Stomach (tissue), 9 donors: ENCODE results near the gene MYL5. TPM values are rescaled to one million over a fixed set of nuclear protein-coding genes. Genes with fewer than 3 reads are reported as not detected.

Experiments
- DNase-seq, 2 donors: peaks; one replicate each; pipeline versions ENCODE4 v3.0.0 to v3.0.0-alpha.2; 2013 to 2019
- H3K27ac ChIP-seq, 5 donors: fragments of 200-600 bp in 4 of 5; sonication (generic) in 4 of 5; one replicate each; pipeline ENCODE4 v1.5.1; 2013 to 2019; ENCODE audit warnings: mild to moderate bottlenecking in 1 of 5, moderate library complexity in 1 of 5
- H3K27me3 ChIP-seq, 3 donors: fragments of 200-600 bp; sonication (generic); one replicate each; pipeline ENCODE4 v1.5.1; 2017 to 2019; ENCODE audit warnings: mixed run types in 1 of 3
- H3K36me3 ChIP-seq, 4 donors: fragments of 200-600 bp; sonication (generic); 1 replicate in 3 of 4; 2 replicates in 1 of 4; pipeline ENCODE4 v1.5.1; 2016 to 2019
- H3K4me1 ChIP-seq, 4 donors: fragments of 200-600 bp; sonication (generic); one replicate each; pipeline ENCODE4 v1.5.1; 2016 to 2019
- H3K4me3 ChIP-seq, 4 donors: fragments of 200-600 bp; sonication (generic) in 3 of 4; one replicate each; pipeline ENCODE4 v1.5.1; 2016 to 2019; ENCODE audit warnings: mild to moderate bottlenecking in 1 of 4
- H3K9me3 ChIP-seq, 4 donors: fragments of 200-600 bp; sonication (generic); one replicate each; pipeline ENCODE4 v1.5.1; 2016 to 2019
- EP300 ChIP-seq: sonication (generic); formaldehyde crosslinking; IDR thresholded peaks from one replicate; pipeline ENCODE4 v1.6.1; 2017; ENCODE audit warnings: antibody characterized with exemption
- POLR2A ChIP-seq, 4 donors: fragments of 450-650 bp; IDR thresholded peaks; one replicate each; pipeline ENCODE4 v1.6.1; 2016; ENCODE audit warnings: antibody characterized with exemption in 4 of 4, control low read depth in 2 of 4, mild to moderate bottlenecking in 1 of 4, moderate library complexity in 1 of 4
- POLR2AphosphoS5 ChIP-seq, 3 donors: sonication (generic); formaldehyde crosslinking; IDR thresholded peaks; one replicate each; pipeline ENCODE4 v1.6.1; 2016; ENCODE audit warnings: antibody characterized with exemption in 3 of 3
- WGBS, 5 donors: extraction: QIAGEN DNeasy Blood & Tissue Kit in 3 of 5; methylation state at CpG; one replicate each; pipeline versions ENCODE4 v1.1.5 to v1.1.7; 2013 to 2018; 5-methylcytosine and 5-hydroxymethylcytosine counted together
- intact Hi-C: fragments of 100-400 bp; cut with DNase I; formaldehyde crosslinking; loops from one replicate; pipeline ENCODE4 v1.15.1; 2023; ENCODE audit warnings: low total_unique reads
- polyA plus RNA-seq, 3 donors: library from polyadenylated mRNA; stranded (reverse); fragments of 200-250 nt; gene quantifications; one replicate each; pipeline ENCODE4 v1.2.3, GENCODE V29; 2013
- total RNA-seq, 5 donors: library from RNA; depleted of rRNA; stranded (reverse); fragments of >200 nt; gene quantifications; one replicate each; pipeline versions ENCODE4 v1.1.0 to v1.2.3, GENCODE V29; 2014 to 2016
- TF ChIP-seq, protein P1 (sequence below), 7 experiments: fragments of 450-650 bp in 4 of 7; fragments of 200-600 bp in 3 of 7; sonication (generic) in 3 of 7; IDR thresholded peaks; one replicate each; pipeline ENCODE4 v1.5.1; 2016 to 2019; ENCODE audit warnings: antibody characterized with exemption in 7 of 7, control low read depth in 2 of 7, mild to moderate bottlenecking in 1 of 7
- donor health status: healthy with polysubstance abuse.
- donor health status: Bipolar disorder and iron deficiency.
- donor health status: healthy.

The MYL5 gene
- total and polyA plus RNA-seq, 8 donors = 7.0 to 148 (median 16.2) TPM

- WGBS, 5 donors = 77 to 85% (median 79%) methylated on average over 18 of the region's 18 CpGs
- no peak for DNase-seq
- intact Hi-C loops = no loop called here
- peaks cover 0 to 9% (median 0%) of the 10 kb centered on the region in 4 donors for H3K4me1 ChIP-seq
- H3K4me3 ChIP-seq = no peak overlapping the region
- no peak overlapping the region for H3K27ac ChIP-seq
- no peak for TF ChIP-seq EP300
- TF ChIP-seq, protein P1, sequence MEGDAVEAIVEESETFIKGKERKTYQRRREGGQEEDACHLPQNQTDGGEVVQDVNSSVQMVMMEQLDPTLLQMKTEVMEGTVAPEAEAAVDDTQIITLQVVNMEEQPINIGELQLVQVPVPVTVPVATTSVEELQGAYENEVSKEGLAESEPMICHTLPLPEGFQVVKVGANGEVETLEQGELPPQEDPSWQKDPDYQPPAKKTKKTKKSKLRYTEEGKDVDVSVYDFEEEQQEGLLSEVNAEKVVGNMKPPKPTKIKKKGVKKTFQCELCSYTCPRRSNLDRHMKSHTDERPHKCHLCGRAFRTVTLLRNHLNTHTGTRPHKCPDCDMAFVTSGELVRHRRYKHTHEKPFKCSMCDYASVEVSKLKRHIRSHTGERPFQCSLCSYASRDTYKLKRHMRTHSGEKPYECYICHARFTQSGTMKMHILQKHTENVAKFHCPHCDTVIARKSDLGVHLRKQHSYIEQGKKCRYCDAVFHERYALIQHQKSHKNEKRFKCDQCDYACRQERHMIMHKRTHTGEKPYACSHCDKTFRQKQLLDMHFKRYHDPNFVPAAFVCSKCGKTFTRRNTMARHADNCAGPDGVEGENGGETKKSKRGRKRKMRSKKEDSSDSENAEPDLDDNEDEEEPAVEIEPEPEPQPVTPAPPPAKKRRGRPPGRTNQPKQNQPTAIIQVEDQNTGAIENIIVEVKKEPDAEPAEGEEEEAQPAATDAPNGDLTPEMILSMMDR (IDR thresholded peaks at IDR 0.05) = no peak
- H3K27me3 ChIP-seq = peaks cover 0 to 77% (median 31%) of the 10 kb centered on the region in 3 donors
- H3K36me3 ChIP-seq = no peaks in the 10 kb centered on the region
- no peaks in the 10 kb centered on the region for H3K9me3 ChIP-seq
Measured at GRCh38 chr4:650461-650860, 23.9 kb upstream of the MYL5 start.

GRCh38 chr4:650951-651883 lies 23.1 kb upstream of the MYL5 start:
- DNase-seq = peak in 1 of 2 donors; percentile 61
- H3K27me3 ChIP-seq = peaks cover 0 to 80% (median 31%) of the 10 kb centered on the region in 3 donors
- H3K4me3 ChIP-seq = no peak overlapping the region
- no peaks in the 10 kb centered on the region for H3K36me3 ChIP-seq
- 8 to 30% (median 26%) methylated on average over 17 to 49 of the region's 49 CpGs for WGBS, 5 donors
- peaks cover 0 to 9% (median 0%) of the 10 kb centered on the region in 4 donors for H3K4me1 ChIP-seq
- TF ChIP-seq POLR2AphosphoS5 (IDR thresholded peaks at IDR 0.05) (no peak), POLR2A (IDR thresholded peaks at IDR 0.05) (no peak), EP300 (no peak)
- TF ChIP-seq, protein P1 (IDR thresholded peaks at IDR 0.05) = no peak
- no peaks in the 10 kb centered on the region for H3K9me3 ChIP-seq
- no peak overlapping the region for H3K27ac ChIP-seq
- intact Hi-C loops = no loop called here

- no peak overlapping the region for H3K4me3 ChIP-seq
- intact Hi-C loops = no loop called here
- H3K9me3 ChIP-seq = no peaks in the 10 kb centered on the region
- H3K27ac ChIP-seq = no peak overlapping the region
- DNase-seq = no peak
- TF ChIP-seq, protein P1 (IDR thresholded peaks at IDR 0.05) = no peak
- TF ChIP-seq POLR2AphosphoS5 (IDR thresholded peaks at IDR 0.05) (no peak), POLR2A (IDR thresholded peaks at IDR 0.05) (no peak), EP300 (no peak)
- WGBS, 5 donors = 57 to 65% (median 61%) methylated on average over 23 to 24 of the region's 24 CpGs
- peaks cover 0 to 74% (median 30%) of the 10 kb centered on the region in 3 donors for H3K27me3 ChIP-seq
- H3K4me1 ChIP-seq = peaks cover 0 to 9% (median 0%) of the 10 kb centered on the region in 4 donors
- H3K36me3 ChIP-seq = no peaks in the 10 kb centered on the region
Measured at GRCh38 chr4:651884-652642, 22.3 kb upstream of the MYL5 start.

DNA sequence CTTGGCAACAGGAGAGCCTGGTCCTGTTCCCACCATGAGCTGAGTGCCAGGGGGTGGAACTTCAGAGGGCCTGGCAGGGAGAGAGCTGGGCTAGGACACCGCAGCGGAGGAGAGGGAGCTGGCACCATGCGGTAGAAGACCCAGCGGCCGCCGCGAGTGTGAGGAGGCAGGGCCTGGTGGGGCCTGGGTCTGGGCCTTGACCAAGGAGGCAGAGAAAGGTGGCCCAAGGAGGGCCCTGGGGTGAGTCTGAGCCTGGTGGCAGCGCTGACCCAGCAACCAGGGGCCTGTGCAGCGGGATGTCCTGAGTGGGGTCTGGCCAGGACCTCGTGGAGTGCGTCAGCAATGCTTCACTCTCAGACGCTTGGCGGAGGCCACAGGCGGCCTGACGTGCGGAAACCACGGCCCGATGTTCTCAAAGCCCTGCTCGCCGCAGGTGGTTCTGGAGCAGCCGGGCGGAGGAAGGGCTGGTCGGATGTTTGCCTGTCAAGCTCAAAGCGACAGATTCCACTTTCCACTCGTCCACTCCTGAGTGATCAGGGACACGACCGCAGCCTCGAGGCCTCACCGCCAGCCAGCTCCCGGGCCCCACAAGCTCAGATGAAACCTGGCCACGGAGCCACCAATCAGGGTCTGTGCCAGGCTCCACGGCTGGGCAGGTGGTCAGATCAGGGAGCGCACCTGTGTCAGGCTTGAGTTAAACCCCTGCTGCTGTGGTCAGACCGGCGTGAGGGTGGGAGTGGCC lies 21.1 kb upstream of the MYL5 start:
- Histone ChIP-seq H3K36me3 (no peaks in the 10 kb centered on the region), H3K9me3 (no peaks in the 10 kb centered on the region), H3K4me1 (peaks cover 0 to 9% (median 0%) of the 10 kb centered on the region in 4 donors), H3K27ac (no peak overlapping the region), H3K27me3 (peaks cover 0 to 70% (median 20%) of the 10 kb centered on the region in 3 donors), H3K4me3 (no peak overlapping the region)
- WGBS, 5 donors = 84 to 93% (median 89%) methylated on average over 24 to 35 of the region's 35 CpGs
- TF ChIP-seq POLR2A (IDR thresholded peaks at IDR 0.05) (no peak), POLR2AphosphoS5 (IDR thresholded peaks at IDR 0.05) (no peak), EP300 (no peak)
- TF ChIP-seq, protein P1 (IDR thresholded peaks at IDR 0.05) = no peak
- intact Hi-C loops = no loop called here
- DNase-seq = no peak
